ENCODE measurements around the gene THPO. TPM values are rescaled to one million over a fixed set of nuclear protein-coding genes. Genes with fewer than 3 reads are reported as not detected.

The THPO gene
- total and polyA plus RNA-seq, 10 of the 15 experiments (the other 5 are each of a cell fraction or from before 2014, with no cell fraction given) = not detected

DNA sequence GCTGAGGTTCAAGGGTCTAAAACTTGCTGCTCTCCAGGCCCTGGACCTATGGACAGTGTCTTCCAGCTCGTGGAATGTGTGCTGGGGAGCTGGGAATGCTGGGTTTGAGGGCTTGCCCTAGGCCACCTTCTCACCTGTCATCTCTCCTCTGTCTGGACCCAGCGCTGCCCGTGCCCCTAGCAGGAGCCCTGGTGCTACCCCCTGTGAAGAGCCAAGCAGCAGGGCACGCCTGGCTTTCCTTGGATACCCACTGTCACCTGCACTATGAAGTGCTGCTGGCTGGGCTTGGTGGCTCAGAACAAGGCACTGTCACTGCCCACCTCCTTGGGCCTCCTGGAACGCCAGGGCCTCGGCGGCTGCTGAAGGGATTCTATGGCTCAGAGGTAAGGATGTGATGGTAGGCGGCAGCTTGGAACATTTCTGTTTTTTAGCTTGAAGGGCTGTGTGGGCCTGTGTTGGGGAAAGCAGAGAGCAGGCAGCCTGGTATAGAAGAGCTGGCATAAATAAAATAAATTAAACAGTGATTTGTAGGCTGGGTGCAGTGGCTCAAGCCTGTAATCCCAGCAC, 6.9 kb upstream of the THPO start:
- intact Hi-C loops (cut with micrococcal nuclease; ENCODE audit: unreplicated experiment) (no loop called here), in situ Hi-C loops (cut with MboI) (no loop called here)
- FAIRE-seq (no peak), DNase-seq (ENCODE audit: low read depth, low spot score) (no peak), ATAC-seq (no peak)
- H3K36me3 ChIP-seq (ENCODE audit: control insufficient read depth in 2 of 2, insufficient read depth in 2 of 2, low read length in 1 of 2) = no peaks in the 10 kb centered on the region
- H3K79me2 ChIP-seq (ENCODE audit: control insufficient read depth, insufficient read depth, low read length) = no peaks in the 10 kb centered on the region
- no peaks in the 10 kb centered on the region for H3K4me1 ChIP-seq (ENCODE audit: control insufficient read depth, insufficient read depth, low read length)
- ChIA-PET CTCF (interaction anchor here (0.5 to 0.9 kb wide), 2 partner anchors 11 to 82 kb away, joined by 3 to 4 read pairs; no protein-coding TSS in a partner anchor), SMC1A (ENCODE audit: uncharacterized antibody, unreplicated experiment) (no interaction called here), RAD21 (ENCODE audit: unreplicated experiment) (no interaction called here), POLR2A (no interaction called here)
- 53% methylated on average over 8 of the region's 8 CpGs for WGBS (ENCODE audit: insufficient coverage, insufficient replicate concordance, low lambda C conversion rate, missing lambda C conversion rate)
- peaks cover 14 to 17% of the 10 kb centered on the region in 2 experiments for H3K27me3 ChIP-seq (replicated peaks in 1 of 2; ENCODE audit: control insufficient read depth in 2 of 2, insufficient read depth in 2 of 2, low read length in 1 of 2)
- no peak overlapping the region for H3K4me3 ChIP-seq
- no peak for TF ChIP-seq EP300 (IDR thresholded peaks at IDR 0.05; ENCODE audit: borderline replicate concordance in 1 of 2, control insufficient read depth in 1 of 2, low read depth in 2 of 2, low read length in 2 of 2)
- no peak overlapping the region for H3K9ac ChIP-seq (ENCODE audit: control insufficient read depth, insufficient read depth, low read length)
- H4K20me1 ChIP-seq (ENCODE audit: control insufficient read depth, insufficient read depth) = no peaks in the 10 kb centered on the region
- no TSS peak for BruUV-seq (replicated peaks)
- no peak overlapping the region for H2AFZ ChIP-seq (ENCODE audit: control insufficient read depth, low read depth, low read length)
- no peak overlapping the region for H3K27ac ChIP-seq (ENCODE audit: control insufficient read depth, insufficient read depth)
- H3K9me3 ChIP-seq (replicated peaks; ENCODE audit: control insufficient read depth, insufficient read depth, low read length) = no peaks in the 10 kb centered on the region
- no peak overlapping the region for H3K4me2 ChIP-seq (ENCODE audit: control insufficient read depth, insufficient read depth)

DNA sequence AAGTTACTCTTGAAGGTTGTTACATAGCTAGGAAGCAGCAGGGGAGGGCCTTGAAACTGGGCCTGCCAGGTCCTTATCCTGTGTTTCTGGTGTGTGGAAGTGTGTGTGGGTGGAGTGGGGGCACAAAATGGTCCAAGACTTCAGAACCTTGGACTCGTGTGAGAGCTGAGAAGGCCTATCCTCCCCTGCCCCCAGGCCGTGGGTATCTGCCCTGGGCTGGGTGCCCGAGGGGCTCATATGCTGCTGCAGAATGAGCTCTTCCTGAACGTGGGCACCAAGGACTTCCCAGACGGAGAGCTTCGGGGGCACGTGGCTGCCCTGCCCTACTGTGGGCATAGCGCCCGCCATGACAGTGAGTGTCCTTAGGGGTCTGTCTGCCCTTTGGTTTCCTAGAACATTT, 6.3 kb upstream of the THPO start:
- Histone ChIP-seq H3K27me3 (replicated peaks in 1 of 2; ENCODE audit: control insufficient read depth in 2 of 2, insufficient read depth in 2 of 2, low read length in 1 of 2) (peaks cover 14 to 17% of the 10 kb centered on the region in 2 experiments), H3K27ac (ENCODE audit: control insufficient read depth, insufficient read depth) (no peak overlapping the region), H3K36me3 (ENCODE audit: control insufficient read depth in 2 of 2, insufficient read depth in 2 of 2, low read length in 1 of 2) (no peaks in the 10 kb centered on the region), H3K4me1 (ENCODE audit: control insufficient read depth, insufficient read depth, low read length) (no peaks in the 10 kb centered on the region), H3K4me3 (no peak overlapping the region), H3K9ac (ENCODE audit: control insufficient read depth, insufficient read depth, low read length) (no peak overlapping the region), H3K9me3 (replicated peaks; ENCODE audit: control insufficient read depth, insufficient read depth, low read length) (no peaks in the 10 kb centered on the region), H4K20me1 (ENCODE audit: control insufficient read depth, insufficient read depth) (no peaks in the 10 kb centered on the region), H3K79me2 (ENCODE audit: control insufficient read depth, insufficient read depth, low read length) (no peaks in the 10 kb centered on the region), H2AFZ (ENCODE audit: control insufficient read depth, low read depth, low read length) (no peak overlapping the region), H3K4me2 (ENCODE audit: control insufficient read depth, insufficient read depth) (no peak overlapping the region)
- ATAC-seq (no peak), DNase-seq (ENCODE audit: low read depth, low spot score) (no peak), FAIRE-seq (no peak)
- ChIA-PET SMC1A (ENCODE audit: uncharacterized antibody, unreplicated experiment) (interaction anchor here (1.1 kb wide), 1 partner anchor 13 kb away, joined by 3 read pairs; no protein-coding TSS in a partner anchor), POLR2A (no interaction called here), CTCF (interaction anchor here (0.5 to 0.9 kb wide), 2 partner anchors 10 to 81 kb away, joined by 3 to 4 read pairs; no protein-coding TSS in a partner anchor), RAD21 (ENCODE audit: unreplicated experiment) (no interaction called here)
- intact Hi-C loops (cut with micrococcal nuclease; ENCODE audit: unreplicated experiment) (no loop called here), in situ Hi-C loops (cut with MboI) (no loop called here)
- TF ChIP-seq CHD2 (IDR thresholded peaks at IDR 0.05; ENCODE audit: borderline replicate concordance, low read depth, low read length) = no peak
- TF ChIP-seq SUZ12 (IDR thresholded peaks at IDR 0.05; ENCODE audit: unreplicated experiment) = no peak
- no peak for TF ChIP-seq FOXK2 (IDR thresholded peaks at IDR 0.05)
- no peak for TF ChIP-seq BHLHE40 (IDR thresholded peaks at IDR 0.05; ENCODE audit: borderline replicate concordance in 1 of 2, low read depth in 2 of 2, low read length in 1 of 2)
- no peak for TF ChIP-seq MEF2B (IDR thresholded peaks at IDR 0.05; ENCODE audit: partially characterized antibody, poor library complexity, severe bottlenecking)
- no peak for TF ChIP-seq SREBF2 (IDR thresholded peaks at IDR 0.05; ENCODE audit: low read length)
- no peak for TF ChIP-seq ZNF384 (IDR thresholded peaks at IDR 0.05; ENCODE audit: borderline replicate concordance, low read depth, low read length)
- no peak for TF ChIP-seq CEBPB (IDR thresholded peaks at IDR 0.05; ENCODE audit: borderline replicate concordance in 1 of 2, low read depth in 2 of 2, low read length in 2 of 2)
- WGBS (ENCODE audit: insufficient coverage, insufficient replicate concordance, low lambda C conversion rate, missing lambda C conversion rate) = 13% methylated on average over 9 of the region's 9 CpGs
- BruUV-seq (replicated peaks) = no TSS peak
